Liver (tissue), 9 donors: ENCODE measurements around the gene COL6A2. TPM values are rescaled to one million over a fixed set of nuclear protein-coding genes. Genes with fewer than 3 reads are reported as not detected.

Experiments used
- DNase-seq: peaks from one replicate; pipeline ENCODE4 v3.0.0-alpha.2; 2017; ENCODE audit warnings: low spot score
- H3K27ac ChIP-seq, 2 donors: one replicate each; pipeline ENCODE4 v1.7.0; 2013; ENCODE audit warnings: inconsistent platforms in 2 of 2, low read length in 2 of 2, control low read depth in 1 of 2, low read depth in 1 of 2, mild to moderate bottlenecking in 1 of 2
- H3K27me3 ChIP-seq, 4 donors: one replicate each; pipeline versions ENCODE4 v1.6.1 to v1.7.0; 2013; ENCODE audit warnings: low read length in 3 of 4, inconsistent platforms in 1 of 4, mild to moderate bottlenecking in 1 of 4, moderate library complexity in 1 of 4; ENCODE audit not compliant: control insufficient read depth in 4 of 4, insufficient read depth in 4 of 4
- H3K36me3 ChIP-seq, 4 donors: one replicate each; pipeline versions ENCODE4 v1.6.1 to v1.7.0; 2013; ENCODE audit warnings: low read length in 3 of 4, mild to moderate bottlenecking in 3 of 4, low read depth in 1 of 4, moderate library complexity in 1 of 4; ENCODE audit not compliant: control insufficient read depth in 4 of 4, insufficient read depth in 3 of 4
- H3K4me1 ChIP-seq, 4 donors: one replicate each; pipeline versions ENCODE4 v1.6.1 to v1.7.0; 2013; ENCODE audit warnings: low read length in 3 of 4, mild to moderate bottlenecking in 3 of 4, moderate library complexity in 1 of 4; ENCODE audit not compliant: control insufficient read depth in 4 of 4, insufficient read depth in 4 of 4
- H3K4me3 ChIP-seq, 3 donors: one replicate each; pipeline versions ENCODE4 v1.6.1 to v1.7.0; 2013; ENCODE audit warnings: low read length in 3 of 3, control low read depth in 1 of 3, low read depth in 1 of 3, mild to moderate bottlenecking in 1 of 3
- H3K9ac ChIP-seq, 2 donors: one replicate each; pipeline ENCODE4 v1.7.0; 2013; ENCODE audit warnings: low read length in 2 of 2, mild to moderate bottlenecking in 2 of 2, moderate library complexity in 2 of 2, control low read depth in 1 of 2, low read depth in 1 of 2
- H3K9me3 ChIP-seq, 4 donors: one replicate each; pipeline versions ENCODE4 v1.6.1 to v1.7.0; 2013; ENCODE audit warnings: low read length in 3 of 4; ENCODE audit not compliant: control insufficient read depth in 4 of 4
- EGR1 ChIP-seq, 2 donors: IDR thresholded peaks; 2 replicates each; pipeline ENCODE4 v1.6.1; 2016 to 2018; ENCODE audit warnings: antibody characterized with exemption in 2 of 2, low read depth in 2 of 2
- FOXA1 ChIP-seq: IDR thresholded peaks from 2 replicates; pipeline ENCODE4 v1.6.1; 2016; ENCODE audit warnings: antibody characterized with exemption
- FOXA2 ChIP-seq: IDR thresholded peaks from 2 replicates; pipeline ENCODE4 v1.6.1; 2016; ENCODE audit warnings: antibody characterized with exemption
- GABPA ChIP-seq, 2 donors: IDR thresholded peaks in 1 of 2; conservative IDR thresholded peaks in 1 of 2; 2 replicates each; pipeline ENCODE4 v1.6.1; 2016; ENCODE audit warnings: antibody characterized with exemption in 2 of 2, mild to moderate bottlenecking in 1 of 2, moderate library complexity in 1 of 2
- HNF4A ChIP-seq, 2 donors: conservative IDR thresholded peaks; 2 replicates each; pipeline ENCODE4 v1.6.1; 2016; ENCODE audit warnings: antibody characterized with exemption in 2 of 2, mild to moderate bottlenecking in 2 of 2
- HNF4G ChIP-seq: IDR thresholded peaks from 2 replicates; pipeline ENCODE4 v1.6.1; 2016; ENCODE audit warnings: antibody characterized with exemption
- JUND ChIP-seq, 2 donors: IDR thresholded peaks; 2 replicates each; pipeline ENCODE4 v1.6.1; 2016; ENCODE audit warnings: antibody characterized with exemption in 2 of 2
- NR2F2 ChIP-seq: IDR thresholded peaks from 2 replicates; pipeline ENCODE4 v1.6.1; 2016; ENCODE audit warnings: antibody characterized with exemption
- RAD21 ChIP-seq, 2 donors: IDR thresholded peaks; 2 replicates each; pipeline ENCODE4 v1.6.1; 2016; ENCODE audit warnings: antibody characterized with exemption in 2 of 2, mild to moderate bottlenecking in 2 of 2
- RXRA ChIP-seq, 2 donors: IDR thresholded peaks; 2 replicates each; pipeline ENCODE4 v1.6.1; 2017 to 2018; ENCODE audit warnings: antibody characterized with exemption in 2 of 2, mild to moderate bottlenecking in 1 of 2
- SP1 ChIP-seq: IDR thresholded peaks from 2 replicates; pipeline ENCODE4 v1.6.1; 2018; ENCODE audit warnings: antibody characterized with exemption, mild to moderate bottlenecking
- TAF1 ChIP-seq: conservative IDR thresholded peaks from 2 replicates; pipeline ENCODE4 v1.6.1; 2016; ENCODE audit warnings: antibody characterized with exemption, mild to moderate bottlenecking
- YY1 ChIP-seq: IDR thresholded peaks from 2 replicates; pipeline ENCODE4 v1.6.1; 2016; ENCODE audit warnings: antibody characterized with exemption, mild to moderate bottlenecking
- WGBS: extraction: QIAGEN DNeasy Blood & Tissue Kit; methylation state at CpG from one replicate; pipeline ENCODE4 v1.1.7; 2013; 5-methylcytosine and 5-hydroxymethylcytosine counted together
- polyA plus RNA-seq, 2 donors: library from polyadenylated mRNA; stranded (reverse) in 1 of 2; unstranded in 1 of 2; fragments of 200-250 nt in 1 of 2; fragments of >200 nt in 1 of 2; fragmentation: Nextera tagmentation in 1 of 2; extraction: Ambion mirVana in 1 of 2; gene quantifications; one replicate each; pipeline versions ENCODE4 v1.2.1 to v1.2.3, GENCODE V29; 2013 to 2015
- total RNA-seq, 2 donors: library from RNA; depleted of rRNA; stranded (reverse); fragments of >200 nt; gene quantifications; one replicate each; pipeline ENCODE4 v1.2.3, GENCODE V29; 2014
- TF ChIP-seq, protein P1 (sequence below): IDR thresholded peaks from 2 replicates; pipeline ENCODE4 v1.6.1; 2016; ENCODE audit warnings: antibody characterized with exemption
- TF ChIP-seq, protein P2 (sequence below): IDR thresholded peaks from 2 replicates; pipeline ENCODE4 v1.6.1; 2016; ENCODE audit warnings: antibody characterized with exemption
- TF ChIP-seq, protein P3 (sequence below): IDR thresholded peaks from 2 replicates; pipeline ENCODE4 v1.6.1; 2016; ENCODE audit warnings: antibody characterized with exemption, mild to moderate bottlenecking
- TF ChIP-seq, protein P4 (sequence below): fragments of 150-350 bp; IDR thresholded peaks from 2 replicates; pipeline ENCODE4 v1.5.1; 2017; ENCODE audit warnings: improper control_type of control experiment, low read depth, low read length; ENCODE audit not compliant: missing input control
- donor health status: healthy.
- donor health status: healthy.
- donor health status: healthy.
- donor health status: healthy.
- donor health status: healthy.

The COL6A2 gene
- total and polyA plus RNA-seq, 4 donors: 5.8 to 80.8 (median 41.7) TPM

DNA sequence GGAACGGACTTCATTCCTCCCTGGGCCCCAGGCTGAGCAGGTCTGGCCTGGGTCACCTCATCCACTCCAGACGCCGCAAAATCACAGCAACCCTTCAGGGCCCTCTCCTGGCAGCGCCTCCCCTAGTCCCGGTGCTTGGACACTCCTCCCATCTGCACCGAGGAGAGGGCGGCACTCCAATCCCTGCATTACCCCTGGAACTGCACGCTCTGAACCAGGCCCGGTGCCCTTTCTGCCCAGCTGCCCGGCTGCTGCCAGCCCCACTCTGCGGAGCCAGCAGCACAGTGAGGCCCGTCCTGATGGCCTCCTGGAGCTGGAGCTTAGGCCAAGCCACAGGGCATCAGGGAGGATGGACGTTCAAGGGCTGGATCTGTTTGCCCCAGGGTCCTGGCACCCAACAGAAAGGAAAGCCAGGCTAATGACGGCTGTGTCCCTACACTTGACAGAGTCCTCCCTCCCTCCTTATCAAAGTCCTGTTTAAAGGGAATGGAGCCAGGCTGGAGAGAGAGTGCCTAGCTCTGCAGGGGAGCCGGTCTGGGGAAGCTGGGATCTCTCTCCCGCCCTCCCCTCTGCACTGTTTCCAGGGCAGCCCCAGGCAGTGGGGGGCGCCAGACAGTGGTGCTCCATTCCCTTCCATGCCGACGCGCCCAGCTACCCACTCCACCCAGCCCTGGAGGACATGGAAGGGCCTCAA is 12.7 kb downstream of the COL6A2 start:
- H3K27ac ChIP-seq: no peak overlapping the region
- TF ChIP-seq, protein P1, sequence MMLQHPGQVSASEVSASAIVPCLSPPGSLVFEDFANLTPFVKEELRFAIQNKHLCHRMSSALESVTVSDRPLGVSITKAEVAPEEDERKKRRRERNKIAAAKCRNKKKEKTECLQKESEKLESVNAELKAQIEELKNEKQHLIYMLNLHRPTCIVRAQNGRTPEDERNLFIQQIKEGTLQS: no peak
- TF ChIP-seq YY1 (no peak), FOXA2 (no peak), HNF4G (no peak)
- WGBS: 71% methylated on average over 20 of the region's 20 CpGs
- no peak overlapping the region for H3K9ac ChIP-seq
- H3K9me3 ChIP-seq: peaks cover 0 to 2% (median 0%) of the 10 kb centered on the region in 4 donors
- peak; percentile 26 for DNase-seq
- no peak overlapping the region for H3K4me3 ChIP-seq
- peaks cover 0 to 9% (median 0%) of the 10 kb centered on the region in 4 donors for H3K4me1 ChIP-seq
- H3K36me3 ChIP-seq: no peaks in the 10 kb centered on the region
- H3K27me3 ChIP-seq: no peaks in the 10 kb centered on the region

DNA sequence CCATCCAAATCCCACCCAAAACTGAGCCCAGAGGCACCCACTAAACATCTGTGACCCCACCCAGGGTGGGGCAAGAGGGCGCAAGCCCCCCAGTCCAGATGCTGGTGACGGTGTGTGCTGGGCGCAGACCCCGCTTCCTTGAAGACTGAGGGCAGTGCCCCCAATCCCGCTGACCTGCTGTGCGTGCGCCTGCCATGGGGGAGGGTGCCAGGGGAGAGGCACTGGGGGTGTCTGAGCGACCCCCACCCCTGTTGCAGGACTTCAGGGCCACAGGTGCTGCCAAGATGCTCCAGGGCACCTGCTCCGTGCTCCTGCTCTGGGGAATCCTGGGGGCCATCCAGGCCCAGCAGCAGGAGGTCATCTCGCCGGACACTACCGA is 13.3 kb downstream of the COL6A2 start:
- Histone ChIP-seq H3K9me3 (peaks cover 0 to 2% (median 0%) of the 10 kb centered on the region in 4 donors), H3K27me3 (no peaks in the 10 kb centered on the region), H3K9ac (no peak overlapping the region), H3K4me1 (peaks cover 0 to 9% (median 0%) of the 10 kb centered on the region in 4 donors), H3K36me3 (no peaks in the 10 kb centered on the region), H3K27ac (no peak overlapping the region), H3K4me3 (no peak overlapping the region)
- peak; percentile 27 for DNase-seq
- TF ChIP-seq, protein P2, sequence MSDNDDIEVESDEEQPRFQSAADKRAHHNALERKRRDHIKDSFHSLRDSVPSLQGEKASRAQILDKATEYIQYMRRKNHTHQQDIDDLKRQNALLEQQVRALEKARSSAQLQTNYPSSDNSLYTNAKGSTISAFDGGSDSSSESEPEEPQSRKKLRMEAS: no peak
- TF ChIP-seq TAF1 (no peak), GABPA (IDR thresholded peaks at IDR 0.05 in 1 of 2, conservative IDR thresholded peaks at IDR 0.05 in 1 of 2) (no peak), EGR1 (IDR thresholded peaks at IDR 0.05; ENCODE audit: low read depth in 2 of 2) (no peak), FOXA1 (no peak), SP1 (no peak)
- TF ChIP-seq, protein P3, sequence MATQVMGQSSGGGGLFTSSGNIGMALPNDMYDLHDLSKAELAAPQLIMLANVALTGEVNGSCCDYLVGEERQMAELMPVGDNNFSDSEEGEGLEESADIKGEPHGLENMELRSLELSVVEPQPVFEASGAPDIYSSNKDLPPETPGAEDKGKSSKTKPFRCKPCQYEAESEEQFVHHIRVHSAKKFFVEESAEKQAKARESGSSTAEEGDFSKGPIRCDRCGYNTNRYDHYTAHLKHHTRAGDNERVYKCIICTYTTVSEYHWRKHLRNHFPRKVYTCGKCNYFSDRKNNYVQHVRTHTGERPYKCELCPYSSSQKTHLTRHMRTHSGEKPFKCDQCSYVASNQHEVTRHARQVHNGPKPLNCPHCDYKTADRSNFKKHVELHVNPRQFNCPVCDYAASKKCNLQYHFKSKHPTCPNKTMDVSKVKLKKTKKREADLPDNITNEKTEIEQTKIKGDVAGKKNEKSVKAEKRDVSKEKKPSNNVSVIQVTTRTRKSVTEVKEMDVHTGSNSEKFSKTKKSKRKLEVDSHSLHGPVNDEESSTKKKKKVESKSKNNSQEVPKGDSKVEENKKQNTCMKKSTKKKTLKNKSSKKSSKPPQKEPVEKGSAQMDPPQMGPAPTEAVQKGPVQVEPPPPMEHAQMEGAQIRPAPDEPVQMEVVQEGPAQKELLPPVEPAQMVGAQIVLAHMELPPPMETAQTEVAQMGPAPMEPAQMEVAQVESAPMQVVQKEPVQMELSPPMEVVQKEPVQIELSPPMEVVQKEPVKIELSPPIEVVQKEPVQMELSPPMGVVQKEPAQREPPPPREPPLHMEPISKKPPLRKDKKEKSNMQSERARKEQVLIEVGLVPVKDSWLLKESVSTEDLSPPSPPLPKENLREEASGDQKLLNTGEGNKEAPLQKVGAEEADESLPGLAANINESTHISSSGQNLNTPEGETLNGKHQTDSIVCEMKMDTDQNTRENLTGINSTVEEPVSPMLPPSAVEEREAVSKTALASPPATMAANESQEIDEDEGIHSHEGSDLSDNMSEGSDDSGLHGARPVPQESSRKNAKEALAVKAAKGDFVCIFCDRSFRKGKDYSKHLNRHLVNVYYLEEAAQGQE: no peak
- WGBS: 89% methylated on average over 12 of the region's 12 CpGs

DNA sequence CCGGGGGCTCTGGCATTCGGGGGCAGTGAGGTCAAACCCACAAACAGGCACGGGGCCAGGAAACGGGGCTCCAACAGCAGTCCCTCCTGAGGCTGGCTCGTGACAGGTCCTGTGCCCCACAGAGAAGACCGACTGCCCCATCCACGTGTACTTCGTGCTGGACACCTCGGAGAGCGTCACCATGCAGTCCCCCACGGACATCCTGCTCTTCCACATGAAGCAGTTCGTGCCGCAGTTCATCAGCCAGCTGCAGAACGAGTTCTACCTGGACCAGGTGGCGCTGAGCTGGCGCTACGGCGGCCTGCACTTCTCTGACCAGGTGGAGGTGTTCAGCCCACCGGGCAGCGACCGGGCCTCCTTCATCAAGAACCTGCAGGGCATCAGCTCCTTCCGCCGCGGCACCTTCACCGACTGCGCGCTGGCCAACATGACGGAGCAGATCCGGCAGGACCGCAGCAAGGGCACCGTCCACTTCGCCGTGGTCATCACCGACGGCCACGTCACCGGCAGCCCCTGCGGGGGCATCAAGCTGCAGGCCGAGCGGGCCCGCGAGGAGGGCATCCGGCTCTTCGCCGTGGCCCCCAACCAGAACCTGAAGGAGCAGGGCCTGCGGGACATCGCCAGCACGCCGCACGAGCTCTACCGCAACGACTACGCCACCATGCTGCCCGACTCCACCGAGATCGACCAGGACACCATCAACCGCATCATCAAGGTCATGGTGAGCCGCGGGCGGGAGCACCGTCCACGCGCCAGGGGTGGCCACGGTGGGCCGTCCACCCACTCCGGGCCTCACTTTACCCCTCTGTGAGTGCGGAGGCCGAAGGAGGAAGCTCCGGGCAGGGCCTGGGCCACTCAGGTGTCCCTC is 14.2 kb downstream of the COL6A2 start:
- peak; percentile 29 for DNase-seq
- H3K36me3 ChIP-seq: no peaks in the 10 kb centered on the region
- WGBS: 94% methylated on average over 69 of the region's 69 CpGs
- TF ChIP-seq, protein P4, sequence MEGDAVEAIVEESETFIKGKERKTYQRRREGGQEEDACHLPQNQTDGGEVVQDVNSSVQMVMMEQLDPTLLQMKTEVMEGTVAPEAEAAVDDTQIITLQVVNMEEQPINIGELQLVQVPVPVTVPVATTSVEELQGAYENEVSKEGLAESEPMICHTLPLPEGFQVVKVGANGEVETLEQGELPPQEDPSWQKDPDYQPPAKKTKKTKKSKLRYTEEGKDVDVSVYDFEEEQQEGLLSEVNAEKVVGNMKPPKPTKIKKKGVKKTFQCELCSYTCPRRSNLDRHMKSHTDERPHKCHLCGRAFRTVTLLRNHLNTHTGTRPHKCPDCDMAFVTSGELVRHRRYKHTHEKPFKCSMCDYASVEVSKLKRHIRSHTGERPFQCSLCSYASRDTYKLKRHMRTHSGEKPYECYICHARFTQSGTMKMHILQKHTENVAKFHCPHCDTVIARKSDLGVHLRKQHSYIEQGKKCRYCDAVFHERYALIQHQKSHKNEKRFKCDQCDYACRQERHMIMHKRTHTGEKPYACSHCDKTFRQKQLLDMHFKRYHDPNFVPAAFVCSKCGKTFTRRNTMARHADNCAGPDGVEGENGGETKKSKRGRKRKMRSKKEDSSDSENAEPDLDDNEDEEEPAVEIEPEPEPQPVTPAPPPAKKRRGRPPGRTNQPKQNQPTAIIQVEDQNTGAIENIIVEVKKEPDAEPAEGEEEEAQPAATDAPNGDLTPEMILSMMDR: no peak
- no peak for TF ChIP-seq TAF1
- TF ChIP-seq EGR1 (IDR thresholded peaks at IDR 0.05; ENCODE audit: low read depth in 2 of 2): no peak
- TF ChIP-seq RAD21 (IDR thresholded peaks at IDR 0.05): no peak
- no peak for TF ChIP-seq HNF4G
- TF ChIP-seq NR2F2: no peak
- TF ChIP-seq HNF4A (conservative IDR thresholded peaks at IDR 0.05): no peak
- TF ChIP-seq FOXA1: no peak
- no peak for TF ChIP-seq RXRA (IDR thresholded peaks at IDR 0.05)
- TF ChIP-seq JUND (IDR thresholded peaks at IDR 0.05): no peak
- no peak for TF ChIP-seq FOXA2

More for the DNA sequence above, 14.2 kb downstream of the COL6A2 start:
- no peak overlapping the region for H3K9ac ChIP-seq
- H3K27me3 ChIP-seq: no peaks in the 10 kb centered on the region
- peaks cover 0 to 2% (median 0%) of the 10 kb centered on the region in 4 donors for H3K9me3 ChIP-seq
- peaks cover 0 to 9% (median 0%) of the 10 kb centered on the region in 4 donors for H3K4me1 ChIP-seq
- no peak overlapping the region for H3K27ac ChIP-seq
- no peak overlapping the region for H3K4me3 ChIP-seq
